GM10266 (cell line): ENCODE results near the gene FAM3A.

Source experiments
- DNase-seq: peaks from one replicate; pipeline ENCODE4 v3.0.0; 2012; ENCODE audit errors: extremely low spot score
- TF ChIP-seq, protein P1 (sequence below): IDR thresholded peaks from 2 replicates; pipeline ENCODE4 v1.5.1; 2012; ENCODE audit warnings: mild to moderate bottlenecking, low read depth; ENCODE audit not compliant: control insufficient read depth, insufficient read depth; ENCODE audit errors: missing control alignments

The FAM3A gene

DNA sequence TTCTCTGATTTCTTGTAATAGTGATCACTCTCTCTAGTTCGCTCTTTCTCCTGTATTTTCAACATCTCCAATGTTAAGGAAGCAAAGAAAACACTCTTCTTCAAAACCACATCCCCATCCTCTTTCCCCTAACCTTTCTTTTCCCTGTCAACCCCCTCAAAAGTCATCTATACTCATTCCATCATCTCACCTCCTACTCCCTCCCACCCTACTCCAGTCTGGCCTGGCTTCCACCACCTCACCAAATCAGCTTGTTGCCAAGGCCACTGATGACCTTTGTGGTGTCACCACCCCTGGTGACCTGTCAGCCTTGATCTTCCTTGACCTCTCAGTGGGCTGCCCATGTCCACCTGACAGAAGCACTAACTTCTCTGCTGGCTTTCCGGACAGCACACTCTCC lies 2.3 kb downstream of the FAM3A start:
- no peak for DNase-seq
- TF ChIP-seq, protein P1, sequence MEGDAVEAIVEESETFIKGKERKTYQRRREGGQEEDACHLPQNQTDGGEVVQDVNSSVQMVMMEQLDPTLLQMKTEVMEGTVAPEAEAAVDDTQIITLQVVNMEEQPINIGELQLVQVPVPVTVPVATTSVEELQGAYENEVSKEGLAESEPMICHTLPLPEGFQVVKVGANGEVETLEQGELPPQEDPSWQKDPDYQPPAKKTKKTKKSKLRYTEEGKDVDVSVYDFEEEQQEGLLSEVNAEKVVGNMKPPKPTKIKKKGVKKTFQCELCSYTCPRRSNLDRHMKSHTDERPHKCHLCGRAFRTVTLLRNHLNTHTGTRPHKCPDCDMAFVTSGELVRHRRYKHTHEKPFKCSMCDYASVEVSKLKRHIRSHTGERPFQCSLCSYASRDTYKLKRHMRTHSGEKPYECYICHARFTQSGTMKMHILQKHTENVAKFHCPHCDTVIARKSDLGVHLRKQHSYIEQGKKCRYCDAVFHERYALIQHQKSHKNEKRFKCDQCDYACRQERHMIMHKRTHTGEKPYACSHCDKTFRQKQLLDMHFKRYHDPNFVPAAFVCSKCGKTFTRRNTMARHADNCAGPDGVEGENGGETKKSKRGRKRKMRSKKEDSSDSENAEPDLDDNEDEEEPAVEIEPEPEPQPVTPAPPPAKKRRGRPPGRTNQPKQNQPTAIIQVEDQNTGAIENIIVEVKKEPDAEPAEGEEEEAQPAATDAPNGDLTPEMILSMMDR, result no peak

DNA sequence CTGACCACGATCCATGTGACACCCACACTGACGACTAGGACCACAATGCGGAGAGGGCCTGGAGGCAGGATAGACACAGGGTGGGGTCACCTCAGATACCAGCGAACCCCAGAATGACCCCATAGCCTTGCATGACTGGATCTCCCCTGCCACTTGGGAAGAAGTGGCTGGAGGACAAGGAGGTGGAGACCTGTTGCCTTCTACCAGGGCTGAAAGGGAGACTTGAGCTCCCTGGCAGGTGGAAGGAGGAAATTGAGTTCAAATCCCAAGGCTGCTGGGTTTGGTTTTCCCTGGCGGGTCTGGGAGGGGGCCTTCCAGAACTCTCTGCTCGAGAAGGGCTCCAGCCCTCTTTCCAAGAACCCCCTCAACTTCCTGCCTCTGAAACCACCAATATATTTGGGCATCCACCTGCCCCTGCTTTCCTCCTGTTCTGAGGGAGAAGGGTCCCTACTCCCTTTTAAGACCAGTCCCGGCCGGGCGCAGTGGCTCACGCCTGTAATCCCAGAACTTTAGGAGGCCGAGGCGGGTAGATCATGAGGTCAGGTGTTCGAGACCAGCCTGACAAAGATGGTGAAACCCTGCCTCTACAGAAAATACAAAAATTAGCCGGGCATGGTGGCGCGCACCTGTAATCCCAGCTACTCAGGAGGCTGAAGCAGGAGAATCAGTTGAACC lies 3.0 kb downstream of the FAM3A start:
- no peak for DNase-seq
- TF ChIP-seq, protein P1, result no peak

DNA sequence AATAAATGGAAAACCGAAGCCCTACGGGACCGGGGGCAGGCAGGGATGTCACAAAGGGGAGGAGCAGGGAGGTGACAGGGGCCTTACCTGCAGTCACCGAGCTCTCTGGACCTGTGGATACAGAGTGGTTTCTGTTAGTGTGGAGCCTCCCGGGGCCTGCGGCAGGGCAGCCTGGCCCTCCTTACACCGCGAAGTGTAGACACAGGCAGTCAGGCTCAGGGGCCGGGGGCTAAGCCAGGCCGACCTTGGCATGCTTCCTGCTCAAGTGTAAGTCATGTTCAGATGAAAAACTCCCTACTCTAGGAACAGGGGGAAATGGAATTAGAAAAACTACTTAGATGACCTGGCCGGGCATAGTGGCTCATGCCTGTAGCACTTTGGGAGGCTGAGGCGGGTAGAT lies 4.3 kb downstream of the FAM3A start:
- no peak for DNase-seq
- TF ChIP-seq, protein P1, result no peak

DNA sequence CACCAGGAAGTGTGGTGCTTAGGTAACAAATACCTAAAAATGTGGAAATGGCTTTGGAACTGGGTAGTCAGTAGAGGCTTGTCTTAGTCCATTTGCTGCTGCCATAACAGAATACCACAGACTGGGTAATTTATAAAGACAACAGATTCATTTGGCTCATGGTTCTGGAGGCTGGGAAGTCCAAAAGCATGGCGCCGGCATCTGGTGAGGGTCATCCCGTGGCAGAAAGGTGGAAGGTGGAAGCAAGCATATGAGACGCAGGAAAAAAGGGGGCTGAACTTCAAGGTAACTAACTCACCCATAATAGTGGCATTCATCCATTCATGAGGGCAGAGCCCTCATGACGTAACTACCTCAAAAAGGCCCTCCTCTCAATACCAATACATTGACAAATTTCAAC lies 6.6 kb downstream of the FAM3A start:
- DNase-seq, result no peak
- TF ChIP-seq, protein P1, result no peak

DNA sequence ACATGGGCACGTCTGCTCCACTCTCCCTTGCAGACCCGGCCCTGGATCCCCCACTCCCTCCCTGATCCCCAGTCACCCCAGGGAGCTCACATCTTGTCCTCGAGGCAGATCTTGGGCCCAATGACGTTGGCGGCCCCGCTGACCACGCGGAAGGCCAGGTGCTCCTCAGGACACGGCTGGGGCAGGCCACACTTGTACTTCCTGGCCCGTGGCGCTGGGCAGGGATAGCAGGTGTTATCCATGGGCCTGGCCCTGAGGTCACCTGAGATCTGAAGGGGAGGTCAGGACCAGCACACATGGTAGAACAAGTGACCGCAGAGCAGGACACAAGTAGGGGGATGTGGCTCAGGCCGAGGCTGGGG lies 7.7 kb downstream of the FAM3A start:
- DNase-seq, result no peak
- TF ChIP-seq, protein P1, result no peak

DNA sequence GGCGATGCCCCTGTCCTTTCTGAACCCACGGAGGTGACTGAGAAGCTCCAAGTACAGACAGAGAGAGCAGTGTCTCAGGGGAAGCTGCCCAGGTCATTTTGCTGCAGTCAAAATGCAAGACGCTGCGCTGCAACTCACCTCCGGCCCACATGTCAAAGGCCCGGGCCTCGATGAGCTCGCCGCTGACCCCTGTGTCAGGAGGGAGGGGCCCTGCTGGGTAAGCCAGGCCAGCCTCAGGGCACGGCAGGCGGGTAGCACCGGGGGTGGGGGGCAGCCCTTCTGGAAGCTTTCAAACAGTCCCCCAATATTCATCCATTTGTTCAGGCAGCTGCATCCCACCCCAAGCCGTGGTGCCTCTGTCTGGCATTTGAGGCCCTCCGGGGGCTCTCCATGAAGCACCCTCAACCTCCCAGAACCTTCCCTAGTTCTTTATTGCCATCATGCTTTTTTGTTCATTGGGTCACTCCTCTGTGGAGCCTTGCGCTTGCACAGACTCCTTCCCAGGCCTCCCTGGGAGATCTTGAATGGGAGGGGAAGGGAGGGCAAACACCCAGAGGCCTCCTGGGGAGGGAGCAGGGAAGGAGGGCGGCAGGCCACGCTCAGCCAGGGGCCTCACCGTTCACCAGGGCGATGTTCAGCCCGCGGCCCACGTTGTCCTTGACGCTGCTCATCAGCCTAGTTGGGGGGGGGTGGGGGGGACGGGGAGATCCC lies 8.2 kb downstream of the FAM3A start:
- no peak for DNase-seq

More for the DNA sequence above, 8.2 kb downstream of the FAM3A start:
- TF ChIP-seq, protein P1, result no peak
